Measurements from ENCODE around the gene SPTLC1. TPM values are rescaled to one million over a fixed set of nuclear protein-coding genes. Genes with fewer than 3 reads are reported as not detected.

Gene SPTLC1
- total and polyA plus RNA-seq, 2 of the 8 experiments (the other 6 are each of a cell fraction or from before 2014, with no cell fraction given): 34.2 to 62.1 TPM

GRCh38 chr9:92158097-92158601, 42.9 kb upstream of the SPTLC1 start (continued):
- no peak for TF ChIP-seq CHD7 (IDR thresholded peaks at IDR 0.05; ENCODE audit: insufficient replicate concordance, low read length)
- TF ChIP-seq TBP (IDR thresholded peaks at IDR 0.05; ENCODE audit: low read depth, low read length): no peak
- TF ChIP-seq NRF1 (IDR thresholded peaks at IDR 0.05; ENCODE audit: low read depth, low read length): no peak
- no peak for TF ChIP-seq RNF2 (IDR thresholded peaks at IDR 0.05; ENCODE audit: borderline replicate concordance, low read depth, low read length, missing control alignments, poor library complexity, severe bottlenecking)
- no peak for TF ChIP-seq SP2 (IDR thresholded peaks at IDR 0.05; ENCODE audit: low read length)
- TF ChIP-seq CREB1 (IDR thresholded peaks at IDR 0.05): no peak
- TF ChIP-seq CTCF (IDR thresholded peaks at IDR 0.05; ENCODE audit: control extremely low read depth in 1 of 3, insufficient read depth in 1 of 3, low read depth in 1 of 3, low read length in 3 of 3): no peak
- no peak for TF ChIP-seq SIX5 (IDR thresholded peaks at IDR 0.05; ENCODE audit: low read depth, low read length)
- TF ChIP-seq CHD1 (IDR thresholded peaks at IDR 0.05; ENCODE audit: low read depth, low read length): no peak
